GM19467 (cell line): ENCODE results near the gene KRT77.

Experiments used
- ATAC-seq: cut with Tn5 transposase; IDR thresholded peaks from one replicate; pipeline ENCODE4 v1.9.1; 2021; ENCODE audit warnings: mild to moderate bottlenecking, moderate library complexity; ENCODE audit not compliant: unreplicated experiment

The KRT77 gene

DNA sequence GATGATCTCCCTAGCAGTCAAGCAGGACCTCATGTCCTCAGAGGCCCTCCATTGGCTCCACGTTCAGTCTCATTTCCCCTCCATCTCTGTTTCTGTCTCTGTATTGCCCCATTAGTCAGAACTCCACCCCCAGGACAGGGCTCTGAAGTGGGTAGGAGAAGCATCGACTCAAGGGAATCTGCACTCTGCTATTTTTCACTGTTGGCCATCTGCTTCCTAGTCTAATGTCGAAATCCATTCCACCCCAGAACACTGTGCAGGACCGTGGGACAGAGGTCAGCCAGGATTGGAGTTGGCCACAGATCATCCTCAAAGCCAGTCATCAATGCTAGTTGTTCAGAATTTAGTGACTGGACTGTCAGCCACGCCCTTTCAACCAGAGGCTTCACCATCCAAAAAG lies 10.1 kb downstream of the KRT77 start:
- no peak for ATAC-seq

DNA sequence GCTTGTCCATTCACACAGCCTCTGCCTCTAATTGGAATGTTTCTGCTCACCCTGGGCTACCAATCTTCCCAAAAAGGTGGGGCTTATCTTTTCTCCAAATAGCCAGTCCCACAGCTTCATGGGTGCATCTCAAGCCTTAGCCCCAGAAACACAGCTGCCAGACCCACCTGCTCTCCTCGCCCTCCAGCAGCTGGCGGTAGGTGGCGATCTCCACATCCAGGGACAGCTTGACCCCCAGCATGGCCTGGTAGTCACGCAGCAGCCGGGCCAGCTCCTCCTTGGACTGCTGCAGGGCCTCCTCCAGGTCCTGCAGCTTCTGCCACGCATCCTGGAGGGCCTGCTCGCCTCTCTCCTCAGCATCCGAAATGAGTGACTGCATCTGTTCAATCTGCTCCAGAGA lies 11.1 kb downstream of the KRT77 start:
- no peak for ATAC-seq

DNA sequence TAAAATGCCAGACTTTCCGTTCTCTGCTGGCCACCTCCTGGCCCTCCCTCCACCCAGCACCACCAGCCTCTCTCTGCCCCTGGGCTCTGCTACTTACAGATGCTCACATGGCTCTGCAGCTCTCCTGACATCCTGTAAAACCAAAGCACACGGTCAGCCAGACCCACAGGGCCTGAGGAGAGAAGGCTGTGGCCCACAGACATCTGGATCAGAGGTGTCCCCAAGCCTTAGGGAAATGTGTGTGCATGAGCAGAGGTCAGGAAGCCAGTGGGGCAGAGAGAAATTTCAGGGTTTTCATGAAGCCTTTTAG lies 11.5 kb downstream of the KRT77 start:
- no peak for ATAC-seq

DNA sequence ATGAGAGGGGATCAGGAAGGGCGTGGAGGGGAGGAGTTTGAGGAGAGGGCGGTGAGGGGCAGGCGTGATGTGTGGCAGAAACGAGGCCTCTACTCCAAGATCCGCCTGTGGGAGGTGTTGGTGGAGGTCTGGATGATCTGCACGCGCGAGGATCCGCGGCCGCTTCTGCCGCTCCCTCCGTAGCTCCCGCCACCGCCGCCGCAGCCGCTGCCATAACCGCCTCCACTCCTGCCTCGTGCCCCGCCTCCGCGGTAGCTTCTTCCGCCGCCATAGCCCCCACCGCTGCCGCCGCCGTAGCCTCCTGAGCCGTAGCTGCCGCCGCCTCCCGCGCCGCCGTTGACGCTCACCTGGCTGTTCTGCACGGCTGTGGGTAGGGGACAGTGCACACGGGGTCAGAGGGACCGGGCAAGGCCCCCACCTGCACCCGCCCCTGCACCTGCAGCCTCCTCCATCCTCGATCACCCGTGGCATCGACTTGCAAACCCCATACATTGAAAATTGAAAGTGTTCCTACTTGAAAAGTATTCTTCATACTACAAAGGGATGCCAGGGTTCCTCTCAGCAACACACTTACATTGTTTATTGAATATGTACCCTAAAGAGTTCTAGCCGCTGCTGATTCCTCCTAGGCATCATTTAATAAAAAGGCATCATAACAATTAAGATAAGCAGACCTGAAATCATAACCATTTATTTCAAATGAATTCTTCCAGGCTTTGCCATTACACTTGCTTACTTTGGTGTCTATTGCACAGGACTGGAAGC lies 12.1 kb downstream of the KRT77 start:
- ATAC-seq, result no peak

DNA sequence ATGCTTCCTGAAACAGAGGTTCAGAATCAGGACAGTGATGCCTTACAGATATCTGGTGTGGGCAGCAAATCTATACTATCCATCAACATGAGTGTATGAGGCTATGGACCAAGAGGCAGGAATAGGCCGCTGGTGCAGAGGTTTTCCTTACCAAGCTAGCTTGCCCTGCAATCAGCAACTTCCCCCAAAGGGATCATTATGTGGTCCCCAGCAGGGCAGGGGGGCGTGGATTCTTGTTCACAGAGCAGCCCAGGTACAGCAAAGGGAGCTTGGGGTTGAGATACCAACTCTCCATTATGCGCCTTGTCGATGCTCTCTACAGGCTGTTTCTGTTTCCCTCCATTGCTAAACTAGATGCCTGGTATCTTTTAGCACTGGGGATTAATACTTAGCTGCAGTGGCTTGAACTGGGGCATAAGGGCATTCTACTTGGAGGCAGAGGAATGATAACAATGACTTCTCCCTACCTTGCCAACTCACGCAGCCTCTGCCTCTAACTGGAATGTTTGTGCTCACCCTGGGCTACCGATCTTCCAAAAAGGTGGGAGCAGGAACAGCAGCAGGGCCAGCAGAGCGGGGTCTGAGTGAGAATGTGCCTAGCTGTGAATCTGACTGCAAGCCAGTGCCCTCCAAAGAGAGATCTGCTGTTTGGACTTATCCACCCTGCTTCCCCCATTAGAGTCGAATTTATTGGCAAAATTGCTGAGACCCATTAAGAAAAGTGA lies 12.8 kb downstream of the KRT77 start:
- no peak for ATAC-seq

DNA sequence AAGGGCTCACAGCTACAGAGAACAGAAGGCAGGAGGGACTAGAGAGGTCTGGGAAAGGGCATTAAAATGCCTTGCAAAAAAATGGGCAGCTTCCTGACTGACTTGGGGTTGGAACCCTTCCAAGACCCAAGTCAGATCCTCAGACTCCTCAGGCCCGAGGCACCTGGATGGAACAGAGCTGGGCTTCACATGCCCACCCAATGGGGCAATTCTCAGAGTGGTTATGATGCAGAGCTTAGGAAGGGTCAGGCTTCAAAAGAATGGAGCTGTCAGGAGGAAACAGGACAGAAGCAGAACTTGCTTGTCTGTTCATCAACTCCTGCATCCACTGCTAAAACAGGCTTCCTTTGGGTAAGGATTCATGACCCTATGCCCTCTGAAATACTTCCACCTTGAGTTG lies 13.4 kb downstream of the KRT77 start:
- ATAC-seq, result no peak

DNA sequence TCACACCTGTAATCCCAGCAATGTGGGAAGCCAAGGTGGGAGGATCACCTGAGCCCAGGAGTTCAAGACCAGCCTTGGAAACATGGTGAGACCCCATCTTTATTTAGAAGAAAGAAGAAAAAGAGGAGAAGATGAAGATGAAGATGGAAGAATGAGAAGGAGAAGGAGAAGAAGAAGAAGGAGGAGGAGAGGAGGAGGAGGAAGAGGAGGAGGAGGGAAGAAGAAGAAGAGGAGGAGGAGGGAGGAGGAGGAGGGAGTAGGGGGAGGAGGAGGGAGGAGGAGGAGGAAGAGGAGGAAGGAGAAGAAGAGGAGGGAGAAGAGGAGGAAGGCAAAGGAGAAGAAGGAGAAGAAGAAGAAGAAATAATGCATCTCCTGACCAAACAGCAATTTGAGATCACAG lies 14.1 kb downstream of the KRT77 start:
- ATAC-seq, result no peak

DNA sequence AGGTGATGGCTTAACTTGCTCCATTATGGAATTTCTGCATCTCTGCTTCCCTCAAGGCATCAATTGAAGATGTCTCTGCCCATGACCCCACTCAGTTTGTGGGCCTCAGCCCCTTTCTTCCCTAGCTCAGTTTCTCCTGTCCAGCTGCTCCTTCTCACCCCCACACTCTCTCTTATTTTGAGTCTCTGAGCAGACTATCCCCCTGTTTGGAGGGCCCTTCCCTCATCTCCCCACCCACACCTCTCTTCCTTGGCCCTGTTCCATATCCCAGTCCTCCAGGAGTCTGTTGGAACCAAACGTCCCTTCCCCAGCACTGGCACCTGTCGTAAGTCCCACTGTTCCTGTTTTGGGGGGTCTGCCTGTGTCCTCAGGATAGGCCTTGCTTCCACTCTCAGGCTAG lies 14.8 kb downstream of the KRT77 start:
- no peak for ATAC-seq

DNA sequence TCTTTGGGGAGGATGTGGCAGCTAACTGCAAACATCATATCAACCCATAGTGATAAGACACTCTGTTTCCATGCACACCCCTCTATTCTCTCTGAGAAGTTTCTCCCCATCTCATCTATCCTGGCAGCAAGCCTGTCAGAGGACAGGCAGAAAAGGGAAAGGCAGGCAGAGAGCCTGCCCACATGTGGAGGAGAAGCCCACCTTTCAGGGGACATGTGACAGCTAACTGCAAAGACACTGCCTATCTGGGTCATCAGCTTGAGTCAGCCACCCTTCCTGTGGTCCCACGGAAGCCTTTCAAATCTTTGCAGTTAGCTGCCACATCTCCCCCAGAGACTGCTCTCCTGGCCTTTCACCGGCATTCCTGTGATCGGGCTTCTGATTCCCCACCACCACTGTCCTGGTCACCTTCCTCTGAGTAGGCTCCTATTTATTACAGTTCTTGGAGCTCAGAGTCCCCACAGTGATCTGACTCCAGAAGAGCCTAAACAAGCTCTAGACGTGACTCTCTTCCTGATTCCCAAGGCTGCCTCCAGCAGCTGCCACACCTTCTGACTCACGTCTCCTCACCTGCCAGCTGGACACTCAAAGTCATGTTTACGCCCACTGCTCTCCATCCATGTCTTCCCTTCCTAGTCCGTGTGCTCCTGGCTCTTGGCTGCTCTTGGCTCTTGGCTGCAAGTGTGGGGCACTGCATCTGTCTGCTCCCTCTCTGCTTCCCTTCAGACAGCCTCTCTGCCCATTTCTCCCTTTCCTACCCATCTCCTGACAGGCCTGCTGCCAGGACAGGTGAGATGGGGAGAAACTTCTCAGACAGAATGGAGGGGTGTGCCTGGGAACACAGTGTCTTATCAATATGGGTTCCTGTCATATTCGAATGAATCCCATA lies 15.6 kb downstream of the KRT77 start:
- no peak for ATAC-seq

DNA sequence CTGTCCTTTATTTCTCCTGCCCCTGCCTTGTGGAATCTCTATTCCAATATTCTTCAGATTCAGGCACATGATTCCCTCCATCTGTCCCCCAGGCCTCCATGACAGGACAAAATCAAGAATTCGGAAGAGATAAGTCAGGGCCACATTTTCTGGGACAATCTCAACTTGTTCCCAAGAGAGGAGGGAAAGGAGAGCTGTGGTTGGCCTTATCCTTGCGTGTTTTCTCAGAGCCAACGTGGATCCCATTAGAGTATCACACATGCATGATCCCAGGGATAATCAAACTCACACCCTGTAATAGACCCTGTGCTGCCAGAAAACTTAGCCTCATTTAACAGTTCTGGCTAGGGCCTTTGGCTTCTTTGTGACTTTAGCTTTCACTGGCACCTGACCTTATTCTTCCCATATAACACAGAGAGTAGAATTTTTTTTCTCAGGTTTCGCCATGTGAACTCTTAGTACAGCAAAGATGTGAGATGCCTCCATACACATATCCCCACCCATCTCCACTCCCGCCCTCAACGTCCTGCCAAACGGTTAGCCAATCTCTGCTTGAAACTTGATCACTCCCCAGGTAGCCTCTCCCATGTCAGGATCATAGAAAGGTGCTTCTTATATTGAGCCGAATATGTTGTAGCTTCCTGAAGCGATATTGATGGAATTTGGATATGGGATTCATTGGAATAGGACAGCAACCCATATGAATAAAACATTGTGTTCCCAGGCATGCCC lies 16.4 kb downstream of the KRT77 start:
- ATAC-seq, result no peak

DNA sequence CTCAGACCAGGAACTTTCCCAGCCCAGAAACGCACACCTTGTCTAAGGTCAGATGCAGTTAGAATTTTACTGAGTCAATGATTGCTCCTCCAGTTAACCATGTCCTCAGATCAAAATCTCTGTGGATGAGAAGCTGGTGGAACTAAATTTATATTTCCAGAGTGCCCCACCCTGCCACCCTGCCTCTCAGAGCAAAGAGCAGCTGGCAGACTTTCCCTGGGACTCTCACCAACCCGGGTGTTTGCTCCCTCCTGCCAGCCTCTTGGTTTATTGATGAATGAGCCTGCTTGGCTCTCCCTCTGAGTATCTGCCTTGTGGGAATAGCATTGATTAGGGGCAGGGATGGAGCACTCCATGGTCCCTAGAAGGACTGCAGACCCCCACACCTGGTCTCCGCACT lies 17.3 kb downstream of the KRT77 start:
- ATAC-seq, result no peak

DNA sequence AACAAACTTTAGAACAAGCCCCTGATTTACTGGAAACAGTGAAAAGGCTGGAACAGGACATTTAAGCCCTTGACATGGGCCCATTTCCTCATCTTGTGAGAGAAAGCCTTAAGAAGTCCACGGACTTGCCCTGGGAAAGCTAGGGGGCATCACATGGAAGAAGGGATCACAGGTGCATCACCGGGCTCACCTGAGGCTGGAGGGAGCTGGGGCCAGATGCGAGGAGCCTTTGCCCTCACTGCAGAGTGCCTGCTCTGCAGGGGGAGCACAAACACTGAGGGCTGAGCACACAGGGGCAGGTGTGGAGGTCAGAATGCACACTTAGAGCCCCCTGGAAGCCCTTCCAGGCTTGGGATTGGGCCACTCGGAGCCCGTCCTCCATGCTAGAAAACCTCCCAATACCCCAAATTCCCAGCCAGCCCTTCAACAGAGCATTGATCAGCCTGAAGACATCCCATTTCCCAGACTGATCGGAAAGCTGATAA lies 17.9 kb downstream of the KRT77 start:
- ATAC-seq, result no peak

DNA sequence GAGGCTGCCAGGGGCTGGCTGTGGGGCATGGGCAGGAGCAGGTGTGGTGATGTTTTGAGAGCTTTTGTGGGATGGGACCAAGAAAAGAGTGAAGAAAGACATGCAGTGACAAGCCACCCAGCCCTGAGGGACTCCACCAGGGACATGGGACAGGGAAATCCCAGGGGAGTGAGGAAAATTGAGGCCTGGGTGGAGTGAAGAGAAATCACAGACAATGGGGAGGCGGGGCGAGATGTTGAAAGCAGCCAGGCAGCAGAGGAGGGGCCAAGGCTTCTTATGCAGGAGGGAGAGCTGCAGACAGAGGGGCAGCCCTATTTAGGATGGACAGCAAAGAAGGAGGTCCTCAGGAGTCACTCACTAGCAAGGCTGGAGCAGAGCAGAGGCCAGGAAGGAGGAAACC lies 18.9 kb downstream of the KRT77 start:
- no peak for ATAC-seq

DNA sequence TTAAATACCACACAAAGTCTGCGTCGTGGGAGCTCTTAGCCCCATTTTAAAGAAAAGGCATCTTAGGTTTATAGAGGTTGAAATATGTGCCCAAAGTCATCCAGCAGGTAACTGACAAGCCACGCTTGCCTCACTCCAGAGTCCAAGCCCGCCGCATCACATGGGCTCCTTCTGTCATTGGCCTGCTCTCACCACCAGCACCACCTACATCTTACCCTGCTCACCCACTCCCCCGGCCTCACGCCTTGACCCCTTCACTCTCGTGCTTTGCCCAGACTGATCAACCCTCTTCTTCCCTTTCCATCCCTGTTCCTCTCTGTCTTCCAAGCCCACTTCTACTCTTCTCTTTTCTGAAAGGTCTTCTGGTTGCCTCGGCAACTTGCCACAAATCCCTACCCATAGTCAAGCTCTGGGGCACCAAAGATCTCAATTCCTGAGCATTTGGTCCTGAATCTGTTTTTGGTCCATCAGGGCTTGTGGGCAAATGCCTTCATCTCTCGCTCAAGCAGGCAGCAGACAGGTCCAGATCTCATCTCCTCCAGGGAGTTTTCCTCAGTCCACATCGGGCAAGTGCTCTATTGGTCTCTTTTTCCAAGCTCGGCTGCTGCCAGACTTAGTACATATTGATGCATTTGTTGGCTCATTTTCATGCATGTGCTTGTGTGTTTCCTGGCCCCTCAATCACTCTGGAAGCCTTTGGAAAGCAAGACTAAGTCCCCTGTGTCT lies 19.6 kb downstream of the KRT77 start:
- ATAC-seq, result no peak

DNA sequence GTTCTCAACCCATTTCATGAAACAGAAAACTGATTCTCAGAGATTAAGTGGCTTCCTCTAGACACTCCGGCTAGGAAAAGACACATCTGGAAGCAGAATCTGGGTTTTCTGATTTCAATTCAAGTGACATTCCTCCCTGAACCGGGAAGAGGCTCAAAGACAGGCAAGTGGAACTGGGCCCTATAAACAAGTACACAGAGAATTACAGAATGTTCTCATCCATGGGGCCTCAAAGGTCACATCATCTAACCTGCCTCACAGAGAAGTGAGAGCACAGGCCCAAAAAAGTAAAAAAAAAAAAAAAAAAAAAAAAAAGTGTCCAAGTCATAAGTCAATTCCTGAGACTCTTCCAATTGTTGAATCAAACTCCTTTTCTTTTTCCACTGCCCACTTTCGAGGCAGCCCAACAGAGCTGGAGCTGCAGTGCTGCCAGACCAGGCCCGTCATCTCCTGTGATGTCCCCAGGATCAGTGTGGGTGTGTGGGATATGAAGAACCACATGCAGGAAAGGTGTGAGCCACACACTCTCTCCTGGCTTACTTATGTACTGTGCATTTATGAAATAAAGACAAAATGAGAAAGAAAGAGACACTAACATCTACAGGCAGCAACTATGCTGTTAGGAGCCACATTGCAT lies 20.3 kb downstream of the KRT77 start:
- no peak for ATAC-seq

DNA sequence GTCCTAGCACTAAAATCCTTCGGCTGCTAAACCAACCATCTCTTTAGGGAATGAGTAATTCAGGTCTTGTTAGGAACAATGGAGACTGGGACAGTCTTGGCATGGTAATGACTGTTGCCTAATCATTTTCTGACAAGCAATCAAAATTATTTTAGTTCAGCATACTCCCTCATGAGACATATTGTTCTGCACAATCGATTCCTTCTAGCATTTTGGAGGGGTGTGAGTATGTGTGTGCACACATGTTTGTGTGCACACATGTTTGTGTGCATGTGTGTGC lies 21.0 kb downstream of the KRT77 start:
- ATAC-seq, result no peak

DNA sequence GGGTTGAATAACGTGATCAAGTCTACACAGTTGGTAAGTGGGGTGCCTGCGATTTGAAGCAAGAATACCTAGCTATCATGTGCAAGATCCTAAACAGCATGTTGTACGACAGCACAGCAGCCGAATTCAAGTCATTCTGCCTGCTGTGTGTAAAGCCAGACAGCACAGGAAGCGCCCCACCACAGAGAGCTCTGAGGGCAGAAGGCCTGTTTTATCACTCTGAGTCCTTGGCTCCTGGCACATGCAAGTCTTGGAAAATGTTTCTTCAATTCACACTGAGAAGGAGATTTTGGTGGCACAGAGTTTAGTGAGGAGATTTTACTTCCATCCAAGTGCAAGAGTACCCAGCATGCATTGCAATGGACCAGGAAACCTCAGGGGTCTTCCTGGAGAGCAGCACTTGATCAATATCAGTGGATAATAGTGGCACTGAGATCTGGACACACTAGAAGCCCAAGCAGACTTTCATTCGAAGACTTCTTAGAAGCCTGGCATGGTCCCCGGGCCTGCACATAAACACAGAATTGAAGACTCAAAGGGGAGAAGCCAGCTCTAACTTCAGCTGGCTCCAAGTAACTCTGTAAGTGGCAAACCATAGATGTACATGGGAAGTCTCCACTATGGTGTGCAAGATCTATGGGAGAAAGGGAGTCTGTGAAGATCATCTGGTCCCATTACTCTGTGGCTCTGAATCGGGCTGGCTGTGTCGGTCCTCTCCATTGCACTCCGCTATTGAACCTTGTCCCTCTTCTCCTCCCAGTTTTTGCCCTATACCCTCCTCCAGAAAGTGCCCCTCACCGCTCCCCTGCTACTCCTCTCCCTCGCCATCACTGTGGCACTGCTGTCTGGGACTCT lies 21.6 kb downstream of the KRT77 start:
- ATAC-seq, result no peak

DNA sequence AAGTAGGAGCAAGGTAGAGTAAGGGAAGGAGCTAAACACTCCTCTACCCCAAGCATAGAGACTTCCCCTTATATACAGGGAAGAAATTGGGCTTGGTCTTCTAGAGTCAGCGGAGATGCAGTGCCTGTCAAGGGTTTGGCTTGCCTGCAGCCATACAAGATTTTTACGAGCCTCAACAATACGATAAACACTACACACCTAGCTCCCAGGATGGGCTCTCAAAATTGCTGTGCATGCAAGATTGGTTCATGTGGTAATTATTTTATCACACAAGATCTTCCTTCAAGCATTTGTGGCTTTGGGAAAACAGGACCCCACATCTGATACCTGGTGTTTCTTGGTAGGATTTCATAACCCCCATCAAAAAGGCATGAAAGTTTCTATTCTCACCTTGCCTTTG lies 23.0 kb downstream of the KRT77 start, which contains the start of gene KRT1:
TSS of gene KRT1 (minus strand) at position 45 of the 400 bp plus-strand sequence. CDS start 59 bp downstream, outside the sequence.
- ATAC-seq, result no peak

DNA sequence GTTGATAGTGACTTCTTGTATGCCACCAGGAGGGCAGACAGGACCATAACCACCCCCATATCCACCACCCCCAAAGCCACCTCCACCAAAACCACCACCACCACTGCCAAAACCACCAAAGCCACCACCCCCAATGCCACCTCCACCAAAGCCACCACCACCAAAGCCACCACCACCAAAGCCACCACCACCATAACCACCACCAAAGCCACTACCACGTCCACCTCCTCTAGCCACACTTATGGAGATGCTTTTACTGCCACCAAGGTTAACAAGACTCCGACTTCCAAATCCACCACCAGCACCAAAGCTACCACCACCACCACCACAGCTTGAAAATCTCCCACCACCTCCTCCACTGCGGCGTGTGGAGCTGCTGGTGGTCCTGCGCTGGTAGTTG lies 23.4 kb downstream of the KRT77 start:
- ATAC-seq, result no peak
